Right renal cortex interstitium (tissue), 3 donors: Measurements from ENCODE around the gene ASCC3. TPM values are rescaled to one million over a fixed set of nuclear protein-coding genes. Genes with fewer than 3 reads are reported as not detected.
"Not testable (repeated sequence)": the region's sequence is repeated elsewhere in the genome, so short reads cannot be mapped to it uniquely, and the experiment has no call there.

Source experiments
- DNase-seq, 3 donors: peaks; one replicate each; pipeline ENCODE4 v3.0.0-alpha.2; 2013; ENCODE audit warnings: low read depth in 3 of 3, low spot score in 2 of 3
- polyA plus RNA-seq, 3 donors: library from polyadenylated mRNA; unstranded; fragments of 120-200 nt; gene quantifications; one replicate each; pipeline ENCODE4 v1.2.1, GENCODE V29; 2013; ENCODE audit not compliant: insufficient read length in 3 of 3

The ASCC3 gene
- polyA plus RNA-seq, 3 donors = 25.1 to 29.1 (median 27.5) TPM

- DNase-seq = no peak
Measured at GRCh38 chr6:100886076-100886475, 4.9 kb upstream of the ASCC3 start.

- DNase-seq = no peak
Measured at GRCh38 chr6:100883347-100883746, 2.2 kb upstream of the ASCC3 start.

- no peak for DNase-seq
Measured at GRCh38 chr6:100881707-100882040, 545 bp upstream of the ASCC3 start.

GRCh38 chr6:100880149-100880852 is 828 bp downstream of the ASCC3 start:
- DNase-seq = peak in 2 of 3 donors; percentile 2 to 16

GRCh38 chr6:100879317-100879716 is 1.8 kb downstream of the ASCC3 start:
- no peak for DNase-seq

GRCh38 chr6:100877851-100878250 is 3.3 kb downstream of the ASCC3 start:
- DNase-seq = no peak

GRCh38 chr6:100876251-100876650 is 4.9 kb downstream of the ASCC3 start:
- no peak for DNase-seq

GRCh38 chr6:100865525-100865924 is 15.6 kb downstream of the ASCC3 start:
- DNase-seq = no peak

- DNase-seq = no peak
Measured at GRCh38 chr6:100862063-100862462, 19.1 kb downstream of the ASCC3 start.

- no peak for DNase-seq
Measured at GRCh38 chr6:100856146-100856545, 25.0 kb downstream of the ASCC3 start.

- DNase-seq = no peak
Measured at GRCh38 chr6:100851819-100852218, 29.3 kb downstream of the ASCC3 start.

GRCh38 chr6:100850174-100850573 is 31.0 kb downstream of the ASCC3 start:
- DNase-seq = no peak

- DNase-seq = no peak
Measured at GRCh38 chr6:100846276-100846675, 34.9 kb downstream of the ASCC3 start.

- no peak for DNase-seq
Measured at GRCh38 chr6:100845676-100846075, 35.5 kb downstream of the ASCC3 start.

GRCh38 chr6:100839419-100839818 is 41.7 kb downstream of the ASCC3 start:
- DNase-seq = no peak

GRCh38 chr6:100838011-100838410 is 43.1 kb downstream of the ASCC3 start:
- DNase-seq = no peak

- no peak for DNase-seq
Measured at GRCh38 chr6:100833972-100834574, 47.1 kb downstream of the ASCC3 start.

GRCh38 chr6:100829077-100829595 is 52.0 kb downstream of the ASCC3 start:
- not testable (repeated sequence) for DNase-seq

GRCh38 chr6:100823041-100823440 is 58.1 kb downstream of the ASCC3 start:
- no peak for DNase-seq

- no peak for DNase-seq
Measured at GRCh38 chr6:100818066-100818465, 63.1 kb downstream of the ASCC3 start.

GRCh38 chr6:100810015-100810414 is 71.1 kb downstream of the ASCC3 start:
- no peak for DNase-seq

- no peak for DNase-seq
Measured at GRCh38 chr6:100809346-100809745, 71.8 kb downstream of the ASCC3 start.
